H1 (cell line): Measurements from ENCODE around the gene NDUFA11. TPM values are rescaled to one million over a fixed set of nuclear protein-coding genes. Genes with fewer than 3 reads are reported as not detected.

Experiments used
- CTCF ChIA-PET: fragments of 300-600 bp; sonication (Branson Sonifier 250); formaldehyde crosslinking; loops from one replicate; lab custom pipeline; 2021; ENCODE audit not compliant: partially characterized antibody; lab: Charles Lee
- POLR2A ChIA-PET: fragments of 300-600 bp; sonication (Branson Sonifier 250); formaldehyde crosslinking; loops from one replicate; lab custom pipeline; 2021; ENCODE audit warnings: inconsistent platforms; ENCODE audit not compliant: partially characterized antibody; lab: Charles Lee
- DNase-seq, 2 experiments: peaks; one replicate each; pipeline versions ENCODE4 v3.0.0 to v3.0.0-alpha.2; 2010 to 2022; ENCODE audit warnings: low spot score in 2 of 2, low read depth in 1 of 2, mixed read lengths in 1 of 2
- FAIRE-seq: peaks from 2 replicates; lab custom pipeline; 2011; peaks lifted over from hg19 to GRCh38; lab: Jason Lieb, UNC
- H2AFZ ChIP-seq: 2 replicates; pipeline ENCODE4 v1.8.1; 2012; ENCODE audit warnings: low read length, inconsistent platforms
- H2AK5ac ChIP-seq: 2 replicates; pipeline ENCODE4 v1.6.1; 2013; ENCODE audit warnings: low read depth, low read length
- H2BK120ac ChIP-seq: replicated peaks from 2 replicates; pipeline ENCODE3; 2013; ENCODE audit warnings: low read depth, low read length, inconsistent platforms
- H2BK12ac ChIP-seq: 2 replicates; pipeline ENCODE4 v1.6.1; 2013; ENCODE audit warnings: low read depth, low read length
- H2BK15ac ChIP-seq: 2 replicates; pipeline ENCODE4 v1.6.1; 2013; ENCODE audit warnings: low read length
- H2BK20ac ChIP-seq: 2 replicates; pipeline ENCODE4 v1.6.1; 2013; ENCODE audit warnings: low read length
- H2BK5ac ChIP-seq: 2 replicates; pipeline ENCODE4 v1.6.1; 2013; ENCODE audit warnings: low read depth, low read length
- H3K14ac ChIP-seq: 2 replicates; pipeline ENCODE4 v1.6.1; 2013; ENCODE audit warnings: inconsistent platforms; ENCODE audit not compliant: insufficient read length
- H3K18ac ChIP-seq: 2 replicates; pipeline ENCODE4 v1.6.1; 2013; ENCODE audit warnings: low read length; ENCODE audit errors: extremely low read depth
- H3K23ac ChIP-seq: 2 replicates; pipeline ENCODE4 v1.6.1; 2013; ENCODE audit warnings: inconsistent platforms; ENCODE audit not compliant: insufficient read length
- H3K23me2 ChIP-seq: 2 replicates; pipeline ENCODE4 v1.6.1; 2013; ENCODE audit warnings: low read depth, low read length
- H3K27ac ChIP-seq: 2 replicates; pipeline ENCODE4 v1.6.1; 2011; ENCODE audit warnings: low read depth, low read length, inconsistent platforms
- H3K27me3 ChIP-seq, 4 experiments: replicated peaks in 1 of 4; 1 replicate in 1 of 4; 2 replicates in 3 of 4; pipeline versions ENCODE4 v1.6.1 to v1.8.1; 2011 to 2013; ENCODE audit warnings: low read length in 3 of 4, mild to moderate bottlenecking in 3 of 4, inconsistent platforms in 2 of 4, mixed read lengths in 2 of 4, moderate library complexity in 1 of 4; ENCODE audit not compliant: control insufficient read depth in 3 of 4, insufficient read depth in 3 of 4; ENCODE audit errors: extremely low read depth in 1 of 4
- H3K36me3 ChIP-seq, 4 experiments: 2 replicates each; pipeline versions ENCODE4 v1.6.1 to v1.8.1; 2011 to 2013; ENCODE audit warnings: mild to moderate bottlenecking in 4 of 4, low read length in 3 of 4, moderate library complexity in 2 of 4, control low read depth in 1 of 4, inconsistent platforms in 1 of 4; ENCODE audit not compliant: insufficient read depth in 4 of 4, control insufficient read depth in 2 of 4
- H3K4ac ChIP-seq: replicated peaks from 2 replicates; pipeline ENCODE3; 2013; ENCODE audit warnings: low read length, low read depth, mixed read lengths, inconsistent platforms; ENCODE audit not compliant: insufficient read length
- H3K4me1 ChIP-seq, 4 experiments: replicated peaks in 1 of 4; 1 replicate in 1 of 4; 2 replicates in 3 of 4; pipeline versions ENCODE4 v1.6.1 to v1.8.1; 2011 to 2013; ENCODE audit warnings: low read length in 3 of 4, inconsistent platforms in 2 of 4, mixed read lengths in 1 of 4; ENCODE audit not compliant: insufficient read depth in 4 of 4, control insufficient read depth in 3 of 4
- H3K4me2 ChIP-seq, 2 experiments: 2 replicates each; pipeline versions ENCODE4 v1.6.1 to v1.8.1; 2011 to 2013; ENCODE audit warnings: low read depth in 2 of 2, low read length in 2 of 2, control low read depth in 1 of 2, inconsistent platforms in 1 of 2, mild to moderate bottlenecking in 1 of 2; ENCODE audit not compliant: insufficient read depth in 1 of 2
- H3K4me3 ChIP-seq, 4 experiments: fragments of 200-600, 300-600 bp in 1 of 4; sonication (generic), shearing (Covaris generic), sonication (Bioruptor Twin) in 1 of 4; 2 replicates each; pipeline versions ENCODE4 v1.5.1 to v1.8.1; 2011 to 2016; ENCODE audit warnings: low read length in 4 of 4, low read depth in 3 of 4, control low read depth in 2 of 4, inconsistent platforms in 2 of 4, mild to moderate bottlenecking in 2 of 4, mixed read lengths in 1 of 4, moderate library complexity in 1 of 4; ENCODE audit not compliant: insufficient read depth in 2 of 4; ENCODE audit errors: extremely low read depth in 1 of 4
- H3K56ac ChIP-seq: replicated peaks from 2 replicates; pipeline ENCODE3; 2013; ENCODE audit warnings: low read depth, mild to moderate bottlenecking, mixed read lengths, low read length, inconsistent platforms; ENCODE audit not compliant: insufficient read length
- H3K79me1 ChIP-seq: 2 replicates; pipeline ENCODE4 v1.6.1; 2013; ENCODE audit warnings: low read depth, low read length, control low read depth
- H3K79me2 ChIP-seq, 2 experiments: 2 replicates each; pipeline versions ENCODE4 v1.6.1 to v1.8.1; 2012 to 2013; ENCODE audit warnings: low read length in 2 of 2, mild to moderate bottlenecking in 2 of 2, inconsistent platforms in 1 of 2; ENCODE audit not compliant: insufficient read depth in 2 of 2, control insufficient read depth in 1 of 2
- H3K9ac ChIP-seq, 4 experiments: replicated peaks in 1 of 4; 1 replicate in 1 of 4; 2 replicates in 3 of 4; pipeline versions ENCODE4 v1.6.1 to v1.8.1; 2011 to 2013; ENCODE audit warnings: low read depth in 3 of 4, low read length in 3 of 4, control low read depth in 2 of 4, mild to moderate bottlenecking in 2 of 4, moderate library complexity in 2 of 4, inconsistent platforms in 1 of 4; ENCODE audit errors: extremely low read depth in 1 of 4
- H3K9me3 ChIP-seq, 2 experiments: 2 replicates each; pipeline versions ENCODE4 v1.6.1 to v1.8.1; 2012 to 2013; ENCODE audit warnings: mild to moderate bottlenecking in 2 of 2, moderate library complexity in 2 of 2, control low read depth in 1 of 2, inconsistent platforms in 1 of 2, low read depth in 1 of 2, low read length in 1 of 2, mixed read lengths in 1 of 2; ENCODE audit not compliant: insufficient read depth in 2 of 2
- H4K20me1 ChIP-seq, 2 experiments: replicated peaks in 1 of 2; 2 replicates each; pipeline versions ENCODE3 to v1.8.1; 2011 to 2013; ENCODE audit warnings: inconsistent platforms in 2 of 2, low read length in 2 of 2, mild to moderate bottlenecking in 1 of 2; ENCODE audit not compliant: insufficient read depth in 2 of 2, control insufficient read depth in 1 of 2
- H4K5ac ChIP-seq: 2 replicates; pipeline ENCODE4 v1.6.1; 2013; ENCODE audit warnings: low read length, low read depth, mixed read lengths, inconsistent platforms; ENCODE audit not compliant: insufficient read length
- H4K8ac ChIP-seq: 2 replicates; pipeline ENCODE4 v1.8.0; 2013; ENCODE audit warnings: mild to moderate bottlenecking, moderate library complexity, low read length, inconsistent platforms; ENCODE audit not compliant: insufficient read depth; ENCODE audit errors: extremely low read depth
- H4K91ac ChIP-seq: replicated peaks from 2 replicates; pipeline ENCODE3; 2013; ENCODE audit warnings: low read length, mixed read lengths, inconsistent platforms; ENCODE audit not compliant: insufficient read length
- CHD1 ChIP-seq: IDR thresholded peaks from 2 replicates; pipeline ENCODE4 v1.6.1; 2012; ENCODE audit warnings: low read depth, low read length, improper control_type of control experiment
- FOSL1 ChIP-seq: IDR thresholded peaks from 2 replicates; pipeline ENCODE4 v1.6.1; 2011; ENCODE audit warnings: mild to moderate bottlenecking, low read depth, low read length, moderate library complexity; ENCODE audit not compliant: insufficient read depth
- GTF2F1 ChIP-seq: IDR thresholded peaks from 2 replicates; pipeline ENCODE4 v1.6.1; 2012; ENCODE audit warnings: low read depth, low read length, improper control_type of control experiment, borderline replicate concordance
- HDAC6 ChIP-seq: IDR thresholded peaks from one replicate; pipeline ENCODE4 v1.7.1; 2012; ENCODE audit warnings: low read depth, mild to moderate bottlenecking, inconsistent platforms, low read length, moderate library complexity
- JUND ChIP-seq: IDR thresholded peaks from 2 replicates; pipeline ENCODE4 v1.6.1; 2011; ENCODE audit warnings: mild to moderate bottlenecking, improper control_type of control experiment, low read length
- RXRA ChIP-seq: IDR thresholded peaks from 2 replicates; pipeline ENCODE4 v1.6.1; 2011; ENCODE audit warnings: low read depth, mild to moderate bottlenecking, low read length, moderate library complexity; ENCODE audit not compliant: insufficient read depth
- SP4 ChIP-seq: IDR thresholded peaks from 2 replicates; pipeline ENCODE4 v1.6.1; 2012; ENCODE audit warnings: low read length, inconsistent platforms
- SUZ12 ChIP-seq: fragments of 200-600 bp; sonication (generic); IDR thresholded peaks from 2 replicates; pipeline ENCODE4 v1.6.1; 2012; ENCODE audit warnings: mild to moderate bottlenecking, inconsistent platforms, low read length, moderate library complexity, mixed read lengths
- TBP ChIP-seq: IDR thresholded peaks from 2 replicates; pipeline ENCODE4 v1.6.1; 2011; ENCODE audit warnings: low read depth, low read length, improper control_type of control experiment
- ZNF274 ChIP-seq: IDR thresholded peaks from 2 replicates; pipeline ENCODE4 v1.7.0; 2012; ENCODE audit warnings: low read length, borderline replicate concordance; ENCODE audit errors: extremely low read depth
- WGBS, 2 experiments: shearing (Covaris generic) in 1 of 2; methylation state at CpG; one replicate each; pipeline versions ENCODE4 v1.1.6 to v1.1.7; 2013 to 2015; ENCODE audit warnings: low lambda C conversion rate in 2 of 2, mixed read lengths in 2 of 2, inconsistent platforms in 1 of 2, low coverage in 1 of 2, missing lambda C conversion rate in 1 of 2; ENCODE audit not compliant: insufficient replicate concordance in 2 of 2, insufficient coverage in 1 of 2, insufficient read length in 1 of 2; ENCODE audit errors: extremely low coverage in 1 of 2, missing lambda C conversion rate in 1 of 2; 5-methylcytosine and 5-hydroxymethylcytosine counted together
- polyA plus RNA-seq, 7 experiments: library from polyadenylated mRNA; depleted of rRNA in 3 of 7; stranded (reverse) in 5 of 7; unstranded in 2 of 7; fragments of >200 nt in 5 of 7; fragments of 200-250 nt in 2 of 7; gene quantifications; 1 replicate in 5 of 7; 2 replicates in 1 of 7; 4 replicates in 1 of 7; pipeline versions ENCODE4 v1.2.1 to v1.2.3, GENCODE V29; 2011 to 2013; ENCODE audit warnings: missing spikeins in 2 of 7, mixed read lengths in 2 of 7
- total RNA-seq: library from RNA; stranded (reverse); fragmentation: NEBNext Ultra II Directional; extraction: Animal tissue kit (Norgen Biotek cat#: 25700); gene quantifications from 2 replicates; pipeline ENCODE4 v1.2.1, GENCODE V29; 2021
- TF ChIP-seq, protein P1 (sequence below), 3 experiments: IDR thresholded peaks; 1 replicate in 2 of 3; 2 replicates in 1 of 3; pipeline versions ENCODE4 v1.5.1 to v1.6.1; 2011; ENCODE audit warnings: low read length in 3 of 3, mild to moderate bottlenecking in 3 of 3, inconsistent platforms in 2 of 3, low read depth in 1 of 3, moderate library complexity in 1 of 3; ENCODE audit not compliant: insufficient read depth in 1 of 3; ENCODE audit errors: control extremely low read depth in 1 of 3

The NDUFA11 gene
- total and polyA plus RNA-seq, 2 of the 8 experiments (the other 6 are each of a cell fraction or from before 2014, with no cell fraction given): 205 to 1,037 TPM

- no peak overlapping the region for H4K8ac ChIP-seq
- WGBS, 2 experiments: 83% methylated on average over 15 of the region's 15 CpGs; no CpG with 5 or more reads in 1 of the 2 experiments
- peaks cover 5 to 20% of the 10 kb centered on the region in 2 experiments for H4K20me1 ChIP-seq
- H3K4me2 ChIP-seq: no peak overlapping the region
- POLR2A ChIA-PET: interaction anchor here (1.2 to 3.7 kb wide), 2 partner anchors 9 to 67 kb away, joined by 6 to 20 read pairs; partner anchors contain the start of genes NDUFA11 and VMAC
- no peak for DNase-seq
- H2AK5ac ChIP-seq: no peak overlapping the region
- no peak overlapping the region for H3K27ac ChIP-seq
- H3K9me3 ChIP-seq: no peaks in the 10 kb centered on the region
- peaks cover 2% of the 10 kb centered on the region; the same call in 1 of the 2 replicates for H3K79me1 ChIP-seq
- no peak overlapping the region for H2BK120ac ChIP-seq
- H3K23me2 ChIP-seq: no peaks in the 10 kb centered on the region
- H3K36me3 ChIP-seq: peaks cover 0 to 16% (median 8%) of the 10 kb centered on the region in 4 experiments; a peak in 5 of 8 replicates
- no peak for FAIRE-seq
- no peak overlapping the region for H3K4ac ChIP-seq
- no peak overlapping the region for H3K18ac ChIP-seq
- H2AFZ ChIP-seq: no peak overlapping the region
- no peak overlapping the region for H4K91ac ChIP-seq
- H4K5ac ChIP-seq: no peak overlapping the region
- no peak overlapping the region for H3K56ac ChIP-seq
- no peak overlapping the region for H2BK5ac ChIP-seq
- CTCF ChIA-PET: interaction anchor here (0.8 to 1.7 kb wide), 3 partner anchors 87 to 91 kb away, joined by 3 to 4 read pairs (median 4); no protein-coding TSS in a partner anchor
- no peak overlapping the region for H2BK15ac ChIP-seq
- H3K4me1 ChIP-seq: peaks cover 0 to 11% (median 4%) of the 10 kb centered on the region in 4 experiments; a peak in 5 of 7 replicates
- no peak overlapping the region for H2BK20ac ChIP-seq
- H2BK12ac ChIP-seq: no peak overlapping the region
- H3K23ac ChIP-seq: no peak overlapping the region
- peaks cover 0 to 13% of the 10 kb centered on the region in 2 experiments; a peak in 2 of 4 replicates for H3K79me2 ChIP-seq
- H3K4me3 ChIP-seq: no peak overlapping the region
- H3K9ac ChIP-seq: no peak overlapping the region
- no peak overlapping the region for H3K14ac ChIP-seq
- H3K27me3 ChIP-seq: peaks cover 0 to 1% (median 0%) of the 10 kb centered on the region in 4 experiments; a peak in 3 of 7 replicates
- TF ChIP-seq GTF2F1: no peak
- TF ChIP-seq ZNF274: no peak
- TF ChIP-seq TBP: no peak
- TF ChIP-seq SP4: no peak
- no peak for TF ChIP-seq SUZ12
- TF ChIP-seq, protein P1, sequence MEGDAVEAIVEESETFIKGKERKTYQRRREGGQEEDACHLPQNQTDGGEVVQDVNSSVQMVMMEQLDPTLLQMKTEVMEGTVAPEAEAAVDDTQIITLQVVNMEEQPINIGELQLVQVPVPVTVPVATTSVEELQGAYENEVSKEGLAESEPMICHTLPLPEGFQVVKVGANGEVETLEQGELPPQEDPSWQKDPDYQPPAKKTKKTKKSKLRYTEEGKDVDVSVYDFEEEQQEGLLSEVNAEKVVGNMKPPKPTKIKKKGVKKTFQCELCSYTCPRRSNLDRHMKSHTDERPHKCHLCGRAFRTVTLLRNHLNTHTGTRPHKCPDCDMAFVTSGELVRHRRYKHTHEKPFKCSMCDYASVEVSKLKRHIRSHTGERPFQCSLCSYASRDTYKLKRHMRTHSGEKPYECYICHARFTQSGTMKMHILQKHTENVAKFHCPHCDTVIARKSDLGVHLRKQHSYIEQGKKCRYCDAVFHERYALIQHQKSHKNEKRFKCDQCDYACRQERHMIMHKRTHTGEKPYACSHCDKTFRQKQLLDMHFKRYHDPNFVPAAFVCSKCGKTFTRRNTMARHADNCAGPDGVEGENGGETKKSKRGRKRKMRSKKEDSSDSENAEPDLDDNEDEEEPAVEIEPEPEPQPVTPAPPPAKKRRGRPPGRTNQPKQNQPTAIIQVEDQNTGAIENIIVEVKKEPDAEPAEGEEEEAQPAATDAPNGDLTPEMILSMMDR (IDR thresholded peaks at IDR 0.05; ENCODE audit: control extremely low read depth in 1 of 3, insufficient read depth in 1 of 3, low read depth in 1 of 3, low read length in 3 of 3): no peak
- no peak for TF ChIP-seq HDAC6
- no peak for TF ChIP-seq JUND
- no peak for TF ChIP-seq RXRA
- TF ChIP-seq CHD1: no peak
- TF ChIP-seq FOSL1: no peak
Observed at GRCh38 chr19:5895409-5895808, 8.2 kb downstream of the NDUFA11 start.
